HUES6 (cell line): ENCODE measurements around the gene CYTH4.
A peak's percentile ranks its signal among the peaks of the same experiment; 100 is the strongest.
"Not testable (repeated sequence)": the region's sequence is repeated elsewhere in the genome, so short reads cannot be mapped to it uniquely, and the experiment has no call there.

Experiments
- H3K27ac ChIP-seq: 2 replicates; pipeline ENCODE4 v1.7.0; 2013; ENCODE audit warnings: low read depth, mild to moderate bottlenecking, low read length, inconsistent platforms
- H3K27me3 ChIP-seq: 2 replicates; pipeline ENCODE4 v1.6.1; 2013; ENCODE audit warnings: low read length; ENCODE audit not compliant: control insufficient read depth, insufficient read depth
- H3K36me3 ChIP-seq: 2 replicates; pipeline ENCODE4 v1.6.1; 2013; ENCODE audit warnings: low read length; ENCODE audit not compliant: control insufficient read depth, insufficient read depth
- H3K4me1 ChIP-seq: 2 replicates; pipeline ENCODE4 v1.6.1; 2013; ENCODE audit warnings: low read length; ENCODE audit not compliant: control insufficient read depth, insufficient read depth
- H3K4me3 ChIP-seq: 2 replicates; pipeline ENCODE4 v1.5.1; 2013; ENCODE audit warnings: low read depth, low read length
- H3K9ac ChIP-seq: one replicate; pipeline ENCODE4 v1.6.1; 2013; ENCODE audit warnings: mild to moderate bottlenecking, low read length
- H3K9me3 ChIP-seq: 2 replicates; pipeline ENCODE4 v1.6.1; 2013; ENCODE audit warnings: low read depth, low read length; ENCODE audit not compliant: control insufficient read depth, insufficient read depth

The CYTH4 gene

DNA sequence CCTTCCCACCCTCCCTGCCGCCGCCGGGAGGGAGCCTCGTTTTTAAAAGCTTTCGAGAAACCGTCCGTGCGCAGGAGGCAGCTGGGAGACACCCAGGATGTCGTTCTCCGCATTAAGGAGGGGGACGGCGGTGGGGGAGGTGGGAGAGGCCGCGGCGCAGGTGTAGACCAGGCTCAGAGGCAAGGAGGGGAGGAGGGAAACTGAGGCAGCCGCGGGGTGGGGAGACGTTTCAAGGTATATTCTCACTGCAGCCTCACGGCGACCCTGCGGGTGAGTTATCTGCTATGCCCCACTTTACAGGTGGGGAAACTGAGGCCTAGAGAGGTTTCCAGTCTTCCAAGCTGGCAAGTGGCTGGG, 42.7 kb downstream of the CYTH4 start:
- Histone ChIP-seq H3K9ac (no peak overlapping the region), H3K36me3 (no peaks in the 10 kb centered on the region), H3K4me1 (peaks cover 18% of the 10 kb centered on the region), H3K4me3 (peak overlapping the region; percentile 55), H3K9me3 (no peaks in the 10 kb centered on the region), H3K27me3 (peaks cover 73% of the 10 kb centered on the region), H3K27ac (no peak overlapping the region)

DNA sequence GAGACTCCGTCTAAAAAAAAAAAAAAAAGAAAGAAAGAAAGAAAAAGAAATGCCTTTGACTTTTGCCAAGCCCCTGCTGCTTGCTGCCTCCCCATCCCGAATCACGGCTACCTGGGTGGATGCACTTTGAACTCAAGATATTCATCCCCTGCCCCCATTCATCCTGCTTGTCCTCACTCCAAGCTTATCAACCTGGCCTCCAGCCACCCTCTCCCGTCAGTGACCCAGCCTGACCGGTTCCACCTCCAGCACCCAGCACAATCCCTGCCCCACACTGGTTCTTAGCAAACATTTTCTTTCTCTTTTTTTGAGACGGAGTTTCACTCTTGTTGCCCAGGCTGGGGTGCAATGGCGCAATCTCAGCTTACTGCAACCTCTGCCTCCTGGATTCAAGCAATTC, 44.4 kb downstream of the CYTH4 start:
- Histone ChIP-seq H3K9ac (no peak overlapping the region), H3K9me3 (no peaks in the 10 kb centered on the region), H3K27me3 (peaks cover 75% of the 10 kb centered on the region), H3K4me3 (no peak overlapping the region), H3K4me1 (peaks cover 20% of the 10 kb centered on the region), H3K36me3 (no peaks in the 10 kb centered on the region), H3K27ac (no peak overlapping the region)

DNA sequence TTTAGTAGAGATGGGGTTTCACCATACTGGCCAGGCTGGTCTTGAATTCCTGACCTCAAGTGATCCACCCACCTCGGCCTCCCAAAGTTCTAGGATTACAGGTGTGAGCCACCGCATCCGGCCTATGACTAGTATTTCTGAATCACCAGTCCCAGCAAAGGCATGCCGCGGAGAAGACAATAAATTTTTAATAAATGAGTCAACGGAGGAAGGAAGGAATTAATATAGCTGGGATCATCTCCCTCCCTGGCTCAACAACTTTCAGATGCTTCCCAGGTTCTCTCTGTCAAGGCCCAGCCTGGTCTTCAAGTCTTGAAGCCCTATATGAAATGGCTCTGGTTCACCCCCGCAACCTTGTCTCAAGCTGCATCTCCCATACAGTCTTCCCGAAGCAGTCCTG, 45.7 kb downstream of the CYTH4 start:
- H3K4me1 ChIP-seq, result peaks cover 20% of the 10 kb centered on the region

DNA sequence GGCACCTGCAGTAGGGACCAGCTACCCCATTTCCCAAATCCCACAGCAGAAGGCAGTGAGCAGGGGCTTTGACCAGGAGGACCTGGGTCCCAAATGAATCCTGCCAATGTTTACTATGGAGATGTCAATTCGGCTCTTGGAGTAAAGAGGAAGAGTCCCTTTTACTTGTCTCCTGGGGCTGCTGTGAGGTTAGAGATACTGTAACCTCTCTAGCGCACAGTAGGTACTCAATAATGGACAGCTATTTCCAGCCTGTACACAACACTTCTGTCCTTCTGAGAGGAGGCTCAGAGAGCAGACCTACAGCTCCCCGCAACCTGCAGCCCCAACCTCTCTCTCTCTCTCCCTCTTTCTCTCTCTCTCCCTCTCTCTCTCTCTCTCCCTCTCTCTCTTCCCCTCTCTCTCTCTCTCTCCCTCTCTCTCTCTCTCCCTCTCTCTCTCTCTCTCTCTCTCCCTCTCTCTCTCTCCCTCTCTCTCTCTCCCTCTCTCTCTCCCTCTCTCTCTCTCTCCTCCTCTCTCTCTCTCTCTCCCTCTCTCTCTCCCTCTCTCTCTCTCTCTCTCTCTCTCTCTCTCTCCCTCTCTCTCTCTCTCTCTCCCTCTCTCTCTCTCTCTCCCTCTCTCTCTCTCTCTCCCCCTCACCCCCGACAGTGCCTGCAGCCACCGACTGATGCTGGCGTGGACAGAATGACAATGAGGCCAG, 46.4 kb downstream of the CYTH4 start:
- H3K36me3 ChIP-seq, H3K4me3 ChIP-seq, H3K9ac ChIP-seq, H3K9me3 ChIP-seq, H3K27ac ChIP-seq: not testable (repeated sequence)
- H3K4me1 ChIP-seq, result peaks cover 17% of the 10 kb centered on the region
- peaks cover 77% of the 10 kb centered on the region for H3K27me3 ChIP-seq

More for the DNA sequence above, 45.7 kb downstream of the CYTH4 start:
- Histone ChIP-seq H3K36me3 (no peaks in the 10 kb centered on the region), H3K9ac (no peak overlapping the region), H3K9me3 (no peaks in the 10 kb centered on the region), H3K27ac (no peak overlapping the region), H3K4me3 (no peak overlapping the region), H3K27me3 (peaks cover 76% of the 10 kb centered on the region)

DNA sequence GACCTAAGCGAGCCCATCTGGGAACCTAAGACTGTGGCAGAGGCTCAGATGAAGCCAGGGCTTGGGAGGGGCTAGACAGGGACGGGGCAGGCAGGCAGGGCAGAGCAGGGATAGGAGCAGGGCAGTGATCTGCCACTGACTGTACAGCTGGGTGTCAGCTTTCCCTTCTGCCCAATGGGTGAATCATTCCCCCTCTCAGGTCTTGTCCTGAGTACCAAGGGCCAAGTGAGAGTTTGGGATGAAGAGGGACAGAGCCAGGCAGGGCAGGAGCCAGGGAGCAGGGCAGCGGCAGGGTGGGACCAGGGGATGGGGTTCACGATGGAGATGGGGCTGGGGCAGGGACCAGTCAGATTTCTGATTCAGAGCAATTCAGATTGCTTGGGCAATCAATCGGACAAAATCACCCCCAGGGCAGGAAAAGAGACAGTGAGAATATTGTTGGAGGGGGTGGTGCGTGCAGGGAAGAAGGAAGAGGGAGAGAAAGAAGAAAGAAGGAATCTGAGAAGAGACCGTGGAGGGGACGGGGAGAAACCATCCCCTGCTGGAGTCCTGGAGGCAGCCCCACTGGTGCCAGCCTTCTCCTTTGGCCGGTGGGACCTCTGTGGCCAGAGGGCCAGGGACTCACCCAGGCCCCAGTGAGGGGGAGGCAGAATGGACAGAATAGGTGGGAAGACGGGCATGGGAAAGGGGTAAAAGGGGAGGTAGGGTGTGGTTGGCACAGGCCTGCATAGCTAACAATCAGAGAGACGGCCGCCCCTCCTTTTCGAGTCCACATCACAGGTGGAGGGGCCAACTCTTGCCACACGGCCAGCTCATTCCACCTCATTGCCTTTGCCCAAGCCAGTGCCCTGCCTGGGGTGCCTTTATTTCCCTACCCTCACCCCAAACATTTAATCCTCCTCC, 47.2 kb downstream of the CYTH4 start:
- Histone ChIP-seq H3K4me1 (peaks cover 13% of the 10 kb centered on the region), H3K27ac (no peak overlapping the region)

DNA sequence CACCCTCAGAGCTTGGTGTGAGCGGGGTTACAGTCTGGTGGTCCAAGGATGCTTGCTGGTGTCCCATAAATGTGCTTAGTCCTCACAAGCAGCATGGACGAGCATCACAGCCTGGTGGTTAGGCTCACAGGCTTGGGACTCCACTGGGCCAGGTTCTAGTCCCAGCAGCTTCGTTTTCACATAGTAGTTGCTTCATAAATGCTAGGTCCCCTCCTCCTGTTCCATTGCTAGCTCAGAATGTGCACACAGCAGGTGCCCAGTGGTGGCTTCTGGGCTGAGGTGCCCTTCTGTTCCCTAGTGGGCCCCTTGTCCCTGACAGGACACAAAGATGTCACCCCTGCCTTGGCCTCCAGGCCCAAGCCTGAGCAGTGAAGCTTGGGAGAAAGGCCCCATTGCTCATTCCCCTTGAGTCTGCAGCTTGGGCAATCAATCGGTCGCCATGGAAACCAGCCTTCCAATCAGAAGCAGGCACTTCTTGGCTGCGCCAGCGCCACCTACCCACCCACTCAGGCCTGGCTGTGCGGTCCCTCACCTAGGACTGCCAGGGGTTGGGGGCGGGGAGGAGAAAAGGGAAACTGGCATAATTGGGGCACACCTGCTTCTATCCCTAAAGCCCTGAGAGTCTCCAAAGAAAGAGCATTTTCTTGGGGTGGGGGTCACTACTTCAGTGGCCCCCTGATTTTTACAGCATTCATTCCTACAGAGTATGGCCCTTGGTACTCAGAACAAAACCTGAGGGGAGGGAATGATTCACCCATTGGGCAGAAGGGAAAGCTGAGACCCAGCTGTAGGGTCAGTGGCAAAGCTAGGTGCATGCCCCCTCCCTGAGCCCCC, 48.1 kb downstream of the CYTH4 start:
- Histone ChIP-seq H3K36me3 (no peaks in the 10 kb centered on the region), H3K27me3 (peaks cover 76% of the 10 kb centered on the region), H3K4me3 (no peak overlapping the region), H3K4me1 (peaks cover 10% of the 10 kb centered on the region), H3K9ac (no peak overlapping the region), H3K9me3 (no peaks in the 10 kb centered on the region), H3K27ac (no peak overlapping the region)

More for the DNA sequence above, 47.2 kb downstream of the CYTH4 start:
- Histone ChIP-seq H3K9me3 (no peaks in the 10 kb centered on the region), H3K9ac (no peak overlapping the region), H3K4me3 (no peak overlapping the region), H3K36me3 (no peaks in the 10 kb centered on the region), H3K27me3 (peaks cover 76% of the 10 kb centered on the region)

DNA sequence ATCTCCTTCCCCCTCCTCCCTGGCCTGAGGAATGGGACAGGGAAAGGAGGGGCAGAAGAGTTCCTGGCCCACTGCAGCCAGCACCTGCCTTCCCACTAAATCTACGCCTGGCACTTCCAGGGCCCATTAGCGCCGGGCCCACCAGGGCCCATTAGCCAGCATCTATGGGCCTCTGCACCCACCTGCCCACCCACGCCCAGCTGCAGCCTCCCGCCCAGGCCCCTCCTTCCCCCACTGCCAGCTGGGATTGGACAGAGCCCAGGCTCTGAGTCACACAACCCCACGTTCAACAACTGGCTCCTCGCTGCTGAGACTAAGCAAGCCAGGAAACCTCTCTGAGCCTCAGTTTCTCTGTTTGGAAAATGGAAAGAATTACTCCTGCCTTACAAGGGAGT, 48.7 kb downstream of the CYTH4 start:
- no peak overlapping the region for H3K4me3 ChIP-seq
- H3K9me3 ChIP-seq, result no peaks in the 10 kb centered on the region
- no peaks in the 10 kb centered on the region for H3K36me3 ChIP-seq
- peaks cover 77% of the 10 kb centered on the region for H3K27me3 ChIP-seq
- H3K9ac ChIP-seq, result no peak overlapping the region
- H3K27ac ChIP-seq, result no peak overlapping the region
- peaks cover 15% of the 10 kb centered on the region for H3K4me1 ChIP-seq

DNA sequence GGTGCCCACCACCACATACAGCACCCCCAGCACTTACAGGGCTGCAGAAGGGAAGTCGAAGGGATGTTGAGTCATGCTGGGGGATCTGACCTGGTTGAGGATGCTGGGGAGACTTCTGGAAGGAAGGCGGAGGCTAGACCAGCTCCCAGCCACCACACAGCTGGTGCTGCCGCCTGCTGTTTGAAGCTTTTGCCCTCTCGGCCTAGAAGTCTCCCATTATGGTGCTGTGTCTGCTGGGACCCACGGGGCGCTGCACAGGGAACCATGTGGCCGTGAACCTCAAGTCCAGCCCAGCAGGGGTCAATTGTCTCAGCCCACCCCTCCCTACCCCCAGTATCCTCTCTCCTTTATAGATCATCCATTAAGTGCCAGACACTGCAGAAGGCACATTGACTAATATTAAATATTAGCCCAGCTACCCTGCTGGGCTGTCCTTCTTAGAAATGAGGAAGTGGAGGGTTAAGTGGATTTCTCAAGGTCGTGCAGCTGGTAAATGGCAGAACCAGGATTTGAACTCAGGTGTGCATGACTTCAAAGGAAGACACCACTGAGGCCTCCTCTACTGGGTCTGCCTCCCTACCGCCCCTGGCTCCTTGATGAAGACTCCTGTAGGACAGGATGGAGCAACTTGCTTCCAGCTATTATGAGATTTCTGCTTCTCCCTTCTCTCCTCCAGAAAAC, 49.7 kb downstream of the CYTH4 start:
- Histone ChIP-seq H3K27ac (no peak overlapping the region), H3K36me3 (no peaks in the 10 kb centered on the region), H3K9me3 (no peaks in the 10 kb centered on the region), H3K4me1 (peaks cover 22% of the 10 kb centered on the region), H3K4me3 (no peak overlapping the region), H3K27me3 (peaks cover 75% of the 10 kb centered on the region), H3K9ac (no peak overlapping the region)

DNA sequence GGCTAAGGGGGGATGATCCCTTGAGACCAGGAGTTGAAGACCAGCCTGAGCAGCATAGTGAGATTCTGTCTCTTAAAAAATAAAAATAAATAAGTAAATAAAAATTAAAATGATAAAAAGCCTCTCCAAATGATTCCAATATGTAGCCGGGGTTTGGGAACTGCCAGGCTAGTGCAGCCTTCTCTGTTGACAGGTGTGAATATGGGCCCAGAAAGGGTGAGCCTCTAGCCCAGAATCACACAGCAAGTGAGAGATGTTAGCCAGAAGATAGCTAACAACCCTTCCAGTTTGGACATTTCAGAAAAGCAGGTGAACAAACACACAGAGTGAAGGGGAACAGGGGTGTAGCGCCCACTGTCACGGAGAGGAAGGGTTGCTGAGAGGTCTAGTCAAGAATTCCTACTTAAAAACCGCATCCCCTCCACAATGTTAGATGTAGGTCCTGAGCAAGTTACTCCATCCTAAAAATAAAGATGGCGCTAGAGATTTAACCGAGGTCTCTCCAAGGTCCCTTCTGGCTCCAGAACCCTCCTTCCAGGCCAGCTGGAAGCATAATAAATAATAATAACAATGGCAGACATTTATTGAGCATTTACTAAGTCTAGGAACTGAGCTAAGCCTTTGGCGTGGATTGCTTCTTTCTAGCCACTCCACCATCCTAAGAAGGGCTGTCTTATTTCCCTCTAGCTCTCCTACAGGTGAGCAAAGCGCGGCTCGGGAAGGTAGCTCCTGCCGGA, 51.6 kb downstream of the CYTH4 start:
- Histone ChIP-seq H3K27ac (no peak overlapping the region), H3K9ac (no peak overlapping the region), H3K9me3 (no peaks in the 10 kb centered on the region), H3K4me1 (peaks cover 23% of the 10 kb centered on the region), H3K36me3 (no peaks in the 10 kb centered on the region), H3K4me3 (peak overlapping the region; percentile 58), H3K27me3 (peaks cover 63% of the 10 kb centered on the region)

DNA sequence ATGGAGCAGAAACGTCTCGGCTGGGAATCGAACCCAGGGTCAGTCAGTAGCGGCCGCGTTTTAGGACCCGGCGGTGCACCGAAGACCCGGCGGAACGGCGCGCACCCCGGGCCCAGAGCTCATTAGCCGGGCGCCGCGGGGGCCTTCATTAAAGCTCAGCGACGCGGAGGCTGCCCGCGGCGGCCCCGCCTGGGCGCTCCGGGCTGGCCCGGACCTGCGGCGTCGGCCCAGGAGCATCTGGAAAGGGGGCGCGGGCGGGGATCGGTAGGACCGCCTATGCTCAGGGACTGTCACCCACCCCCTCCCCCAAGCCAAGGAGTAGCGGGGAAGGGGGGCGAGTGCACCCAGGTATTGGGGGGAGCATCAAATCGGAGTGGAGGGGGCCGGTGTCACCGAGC, 52.2 kb downstream of the CYTH4 start:
- Histone ChIP-seq H3K4me3 (peak overlapping the region; percentile 58), H3K27me3 (peaks cover 58% of the 10 kb centered on the region), H3K36me3 (no peaks in the 10 kb centered on the region), H3K4me1 (peaks cover 23% of the 10 kb centered on the region), H3K9me3 (no peaks in the 10 kb centered on the region), H3K27ac (no peak overlapping the region), H3K9ac (no peak overlapping the region)
